HG03432 (cell line): Measurements from ENCODE around the gene DIS3L.
"Not testable (repeated sequence)": the region's sequence is repeated elsewhere in the genome, so short reads cannot be mapped to it uniquely, and the experiment has no call there.

Source experiments
- ATAC-seq: cut with Tn5 transposase; IDR thresholded peaks from one replicate; pipeline ENCODE4 v1.9.1; 2021; ENCODE audit warnings: mild to moderate bottlenecking, moderate library complexity; ENCODE audit not compliant: unreplicated experiment

The DIS3L gene

DNA sequence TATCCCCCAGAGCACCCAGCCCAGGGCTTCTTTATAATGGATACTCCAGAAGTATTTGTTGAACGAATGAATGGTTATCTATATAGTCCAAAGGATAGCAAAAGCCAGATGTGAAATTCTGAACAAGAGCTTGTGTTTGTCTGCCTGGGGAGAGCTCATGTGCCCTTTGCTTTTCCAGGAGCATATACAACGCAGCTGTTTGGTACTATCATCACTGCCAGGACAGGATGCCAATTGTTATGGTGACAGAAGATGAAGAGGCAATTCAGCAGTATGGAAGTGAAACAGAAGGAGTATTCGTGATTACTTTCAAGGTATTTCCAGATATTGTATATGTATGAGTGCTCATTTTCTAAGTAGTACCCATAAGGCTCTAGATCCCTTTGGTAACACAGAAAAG lies 15.2 kb downstream of the DIS3L start:
- no peak for ATAC-seq

DNA sequence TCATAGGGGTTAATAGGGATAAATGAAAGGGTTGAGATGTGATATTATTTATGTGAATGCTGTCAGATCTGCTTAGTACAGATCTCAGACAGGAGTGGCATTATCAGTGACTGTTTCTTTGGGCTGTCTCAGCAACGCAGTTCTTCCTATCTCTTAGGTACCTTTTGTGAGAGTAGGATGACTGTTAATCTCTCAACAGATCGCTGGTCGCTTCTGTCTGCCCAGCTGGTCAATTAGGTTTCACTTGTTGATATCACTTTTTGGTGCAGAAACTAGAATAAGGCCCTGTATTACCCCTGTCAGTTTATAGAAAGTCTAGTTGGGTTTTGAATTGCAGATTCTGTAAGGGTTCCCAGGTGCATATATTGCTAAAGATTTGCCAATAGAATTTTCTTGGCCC lies 16.5 kb downstream of the DIS3L start:
- ATAC-seq: no peak

DNA sequence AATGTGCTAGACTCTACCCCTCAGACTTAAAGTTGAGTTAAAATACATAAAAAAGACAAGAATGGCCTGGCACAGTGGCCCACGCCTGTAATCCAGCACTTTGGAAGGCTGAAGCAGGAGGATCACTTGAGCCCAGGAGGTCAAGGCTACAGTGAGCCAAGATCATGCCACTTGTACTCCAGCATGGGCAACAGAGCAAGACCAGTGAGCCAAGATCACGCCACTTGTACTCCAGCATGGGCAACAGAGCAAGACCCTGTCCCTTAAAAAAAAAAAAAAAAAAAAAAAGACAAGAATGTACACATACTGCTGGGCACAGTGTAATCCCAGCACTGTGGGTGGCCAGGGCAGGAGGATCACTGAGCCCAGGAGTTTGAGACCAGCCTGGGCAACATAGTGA lies 17.4 kb downstream of the DIS3L start:
- ATAC-seq: no peak

DNA sequence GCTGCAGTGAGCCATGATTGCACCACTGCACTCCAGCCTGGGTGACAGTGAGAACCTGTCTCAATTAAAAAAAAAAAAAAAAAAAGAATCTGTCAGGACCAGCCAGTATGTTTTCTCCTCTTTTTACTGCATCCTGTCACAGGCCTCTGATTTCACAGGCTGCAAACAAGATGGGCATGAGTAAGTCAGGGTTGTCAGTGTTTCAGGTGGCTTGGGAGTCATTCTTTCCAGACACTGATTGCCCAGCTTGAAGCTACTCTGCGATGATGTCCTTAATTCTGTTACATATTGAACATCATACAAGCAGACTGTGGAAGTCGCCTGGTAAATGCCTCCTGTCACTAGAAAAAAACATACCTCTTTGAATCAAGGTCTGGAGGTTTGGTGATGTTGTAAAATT lies 18.8 kb downstream of the DIS3L start:
- no peak for ATAC-seq

DNA sequence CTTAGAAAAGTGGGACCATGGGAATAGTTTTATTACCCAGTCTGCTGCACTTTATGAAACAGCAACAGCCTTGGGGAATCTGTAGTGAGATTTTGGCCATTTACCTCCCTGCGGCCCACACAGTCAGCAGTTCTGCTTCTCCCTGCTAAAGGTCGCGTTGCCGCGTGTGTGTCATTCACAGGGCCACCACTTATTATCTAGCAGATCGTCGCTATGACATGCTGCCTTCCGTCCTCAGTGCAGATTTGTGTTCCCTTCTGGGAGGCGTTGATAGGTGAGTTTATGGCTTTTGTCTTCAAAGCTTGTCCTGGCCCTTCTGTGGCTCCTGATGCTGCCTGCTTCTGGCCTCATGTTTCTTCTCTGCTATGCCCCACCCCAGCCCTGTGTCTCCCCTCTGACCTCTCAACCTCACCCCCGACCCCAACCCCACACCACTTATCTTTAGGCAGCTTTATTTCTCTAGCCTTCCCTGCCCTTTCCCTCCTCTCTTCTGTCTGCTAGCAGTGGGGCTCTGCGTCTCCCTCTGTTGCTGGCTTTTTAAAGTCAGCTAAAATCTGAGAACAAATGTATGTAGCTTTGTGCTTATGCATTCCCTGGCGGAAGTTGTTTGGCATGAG lies 30.1 kb downstream of the DIS3L start:
- no peak for ATAC-seq

DNA sequence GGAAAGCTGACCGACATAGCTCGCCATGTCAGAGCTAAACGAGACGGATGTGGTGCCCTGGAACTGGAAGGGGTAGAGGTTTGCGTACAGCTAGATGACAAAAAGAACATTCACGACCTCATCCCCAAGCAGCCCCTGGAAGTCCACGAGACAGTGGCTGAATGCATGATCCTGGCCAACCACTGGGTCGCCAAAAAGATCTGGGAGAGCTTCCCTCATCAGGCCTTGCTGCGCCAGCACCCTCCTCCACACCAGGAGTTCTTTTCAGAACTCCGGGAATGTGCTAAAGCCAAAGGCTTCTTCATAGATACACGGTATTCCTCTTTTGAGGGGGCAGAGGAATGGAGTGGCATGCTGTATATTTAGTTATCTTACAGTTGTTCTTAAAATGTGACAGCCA lies 32.7 kb downstream of the DIS3L start:
- no peak for ATAC-seq

DNA sequence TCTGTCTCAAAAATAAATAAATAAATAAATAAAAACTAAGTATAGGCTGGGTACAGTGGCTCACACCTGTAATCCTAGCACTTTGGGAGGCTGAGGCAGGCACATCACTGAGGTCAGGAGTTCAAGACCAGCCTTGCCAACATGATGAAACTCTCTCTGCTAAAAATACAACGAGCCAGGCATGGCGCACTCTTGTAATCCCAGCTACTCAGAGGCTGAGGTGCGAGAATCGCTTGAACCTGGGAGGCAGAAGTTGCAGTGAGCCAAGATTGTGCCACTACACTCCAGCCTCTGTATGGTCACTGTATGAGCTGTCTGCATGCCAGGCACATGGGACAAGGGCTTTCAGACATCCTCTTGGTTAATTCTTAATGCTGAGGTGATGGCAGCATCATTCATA lies 34.4 kb downstream of the DIS3L start:
- ATAC-seq: no peak

DNA sequence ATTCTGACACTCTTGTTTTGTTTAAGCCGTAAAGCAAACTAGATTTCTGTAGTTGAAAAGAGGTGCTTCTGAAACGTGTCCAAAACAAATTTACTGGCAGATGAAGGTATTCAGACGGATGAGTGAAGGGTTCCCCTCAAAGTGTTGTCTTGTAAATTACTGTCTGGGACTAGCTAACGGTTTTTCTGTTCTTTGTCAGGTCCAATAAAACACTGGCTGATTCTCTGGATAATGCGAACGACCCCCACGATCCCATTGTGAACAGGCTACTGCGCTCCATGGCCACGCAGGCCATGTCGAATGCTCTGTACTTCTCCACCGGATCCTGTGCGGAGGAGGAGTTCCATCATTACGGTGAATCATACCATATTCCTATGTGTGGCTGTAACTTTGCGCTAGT lies 35.4 kb downstream of the DIS3L start:
- no peak for ATAC-seq

DNA sequence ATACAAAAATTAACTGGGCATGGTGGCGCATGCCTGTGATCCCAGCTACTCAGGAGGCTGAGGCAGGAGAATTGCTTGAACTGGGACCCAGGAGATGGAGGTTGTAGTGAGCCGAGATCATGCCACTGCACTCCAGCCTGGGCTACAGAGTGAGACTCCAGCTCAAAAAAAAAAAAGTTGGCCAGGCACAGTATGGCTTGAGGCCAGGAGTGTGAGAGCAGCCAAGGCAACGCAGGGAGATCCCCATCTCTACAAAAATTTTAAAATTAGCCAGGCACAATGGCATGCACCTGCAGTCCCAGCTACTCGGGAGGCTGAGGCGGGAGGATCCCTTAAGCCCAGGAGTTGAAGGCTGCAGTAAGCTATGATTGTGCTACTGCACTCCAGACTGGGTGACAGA lies 55.2 kb downstream of the DIS3L start:
- ATAC-seq: not testable (repeated sequence)

DNA sequence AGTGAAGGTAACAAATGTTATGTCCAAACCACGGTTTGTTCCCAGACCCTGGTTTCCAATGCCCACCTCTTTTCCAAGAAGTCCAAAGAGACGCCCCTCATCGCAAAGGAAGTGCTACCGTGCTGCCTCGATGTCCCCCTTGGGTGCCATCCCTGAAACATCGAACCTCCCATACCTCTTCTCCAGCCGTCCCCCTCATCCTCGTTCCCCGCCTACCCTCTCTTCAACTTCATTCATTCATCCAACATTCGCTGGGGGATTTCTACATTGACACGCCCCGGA lies 62.6 kb downstream of the DIS3L start:
- no peak for ATAC-seq

DNA sequence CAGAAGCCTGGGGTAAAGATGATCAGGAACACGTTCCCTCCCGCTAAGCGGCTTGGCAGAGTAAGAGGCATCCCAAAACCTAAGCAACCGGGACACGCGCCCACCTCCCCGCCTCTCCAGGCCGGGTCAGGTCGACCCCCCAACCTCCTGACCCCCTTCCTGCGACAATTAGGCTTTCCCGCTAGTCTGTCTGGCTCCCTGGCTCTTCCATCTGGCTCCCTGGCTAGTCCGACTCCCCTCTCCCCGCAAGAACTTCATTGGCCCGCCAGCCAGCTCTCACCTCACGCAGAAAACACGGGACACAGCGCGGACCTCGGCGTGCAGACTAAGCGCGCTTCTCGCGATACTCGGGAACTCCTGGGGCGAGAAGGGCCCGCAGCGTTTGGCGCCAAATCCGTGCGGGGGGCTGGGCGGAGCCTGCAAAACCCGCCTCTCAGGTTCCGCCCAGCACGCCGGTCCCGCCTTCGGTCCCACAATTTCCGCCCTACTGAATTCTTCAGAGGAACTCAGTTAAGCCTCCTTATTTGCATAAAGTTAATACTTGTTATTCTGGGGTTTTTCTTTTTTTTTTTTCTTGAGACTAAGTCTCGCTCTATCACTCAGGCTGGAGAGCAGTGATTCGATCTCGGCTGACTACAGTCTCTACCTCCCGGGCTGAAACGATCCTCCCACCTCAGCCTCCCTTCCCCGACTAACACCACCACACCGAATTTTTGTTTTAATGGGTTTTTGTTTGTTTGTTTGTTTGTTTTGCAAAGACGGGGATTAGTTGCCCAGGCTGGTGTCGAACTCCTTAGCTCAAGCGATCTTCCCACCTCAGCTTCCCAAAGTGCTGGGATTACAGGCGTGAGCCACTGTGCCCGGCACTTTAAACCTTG lies 63.2 kb downstream of the DIS3L start, which contains the start of gene TIPIN:
TIPIN (minus strand) TSS at position 327 of the 878 bp plus-strand sequence. CDS start 3,738 bp downstream, outside the sequence.
- peak; percentile 93 for ATAC-seq

DNA sequence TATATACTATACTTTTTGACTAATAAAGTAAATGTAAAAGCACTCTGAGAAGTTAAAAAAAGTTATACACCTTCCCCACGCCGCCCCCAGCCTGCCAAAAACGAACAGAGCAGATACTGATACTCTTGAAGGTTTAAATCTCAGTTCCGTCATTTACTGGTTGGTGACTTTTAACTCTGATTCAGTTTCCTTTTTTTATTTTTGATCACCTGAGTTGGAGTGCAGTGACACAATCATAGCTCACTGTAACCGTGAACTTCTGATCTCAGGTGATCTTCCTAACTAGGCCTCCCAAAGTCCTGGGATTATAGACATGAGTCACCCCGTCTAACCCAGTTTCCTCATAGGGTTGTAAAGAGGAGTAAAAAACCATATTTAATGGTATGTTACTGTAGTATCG lies 66.4 kb downstream of the DIS3L start:
- no peak for ATAC-seq

DNA sequence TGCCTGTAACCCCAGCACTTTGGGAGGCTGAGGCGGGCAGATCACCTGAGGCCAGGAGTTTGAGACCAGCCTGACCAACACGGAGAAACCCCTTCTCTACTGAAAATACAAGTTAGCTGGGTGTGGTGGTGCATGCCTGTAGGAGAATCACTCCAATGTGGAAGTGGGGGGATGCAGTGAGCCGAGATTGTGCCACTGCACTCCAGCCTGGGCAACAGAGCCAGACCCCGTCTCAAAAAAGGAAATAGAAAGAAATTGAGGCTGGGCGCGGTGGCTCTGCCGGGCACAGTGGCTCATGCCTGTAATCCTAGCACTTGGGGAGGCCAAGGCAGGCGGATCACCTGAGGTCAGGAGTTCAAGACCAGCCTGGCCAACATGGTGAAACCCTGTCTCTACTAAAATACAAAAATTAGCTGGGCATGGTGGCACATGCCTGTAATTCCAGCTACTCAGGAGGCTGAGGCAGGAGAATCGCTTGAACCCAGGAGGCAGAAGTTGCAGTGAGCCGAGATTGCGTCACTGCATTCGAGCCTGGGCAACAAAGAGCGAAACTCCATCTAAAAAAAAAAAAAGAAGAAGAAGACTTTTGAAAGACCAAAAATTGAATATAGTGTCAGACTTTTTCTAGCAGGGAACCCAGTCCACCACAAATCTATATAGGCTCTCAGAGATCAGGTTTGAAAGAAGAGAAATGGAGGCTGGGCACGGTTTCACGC lies 68.5 kb downstream of the DIS3L start:
- not testable (repeated sequence) for ATAC-seq

DNA sequence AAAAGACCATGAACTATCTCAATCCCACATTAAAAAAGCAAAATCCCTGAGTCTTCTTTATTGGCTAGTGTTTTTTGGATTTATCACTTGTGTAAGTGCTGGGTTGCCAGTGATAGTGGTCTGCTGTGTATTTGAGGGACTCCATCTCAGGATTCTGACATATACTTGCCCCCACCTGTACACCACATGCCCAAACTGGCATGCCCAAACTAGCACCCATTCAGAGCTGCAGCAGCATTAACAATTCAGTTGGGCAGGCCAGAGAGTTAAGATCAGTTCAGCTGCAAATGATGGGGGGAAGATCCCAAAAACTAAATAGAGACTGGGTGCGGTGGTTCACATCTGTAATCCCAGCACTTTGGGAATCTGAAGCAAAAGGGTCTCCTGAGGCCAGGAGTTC lies 69.4 kb downstream of the DIS3L start:
- no peak for ATAC-seq

DNA sequence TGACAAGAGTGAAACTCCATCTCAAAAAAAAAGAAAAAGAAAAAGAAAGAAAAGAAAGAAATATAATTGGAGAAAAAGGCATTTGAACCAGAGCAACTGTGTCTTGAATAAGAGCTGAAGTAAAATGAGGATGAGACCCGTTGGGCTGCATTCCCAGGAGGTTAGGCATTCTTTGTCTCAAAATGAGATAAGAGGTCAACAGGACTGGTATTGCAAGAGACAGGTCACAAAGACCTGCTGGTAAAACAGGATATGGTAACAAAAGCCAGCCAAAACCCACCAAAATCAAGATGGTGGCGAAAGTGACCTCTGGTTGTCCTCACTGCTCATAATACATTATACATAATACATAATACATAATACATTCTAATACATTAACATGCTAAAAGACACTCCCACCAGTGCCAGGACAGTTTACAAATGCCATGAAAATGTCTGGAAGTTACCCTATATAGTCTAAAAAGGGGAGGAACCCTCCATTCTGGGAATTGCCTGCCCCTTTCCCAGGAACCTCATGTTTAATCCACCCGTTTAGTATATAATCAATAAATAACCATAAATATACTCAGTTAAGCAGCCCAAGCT lies 71.7 kb downstream of the DIS3L start:
- no peak for ATAC-seq

DNA sequence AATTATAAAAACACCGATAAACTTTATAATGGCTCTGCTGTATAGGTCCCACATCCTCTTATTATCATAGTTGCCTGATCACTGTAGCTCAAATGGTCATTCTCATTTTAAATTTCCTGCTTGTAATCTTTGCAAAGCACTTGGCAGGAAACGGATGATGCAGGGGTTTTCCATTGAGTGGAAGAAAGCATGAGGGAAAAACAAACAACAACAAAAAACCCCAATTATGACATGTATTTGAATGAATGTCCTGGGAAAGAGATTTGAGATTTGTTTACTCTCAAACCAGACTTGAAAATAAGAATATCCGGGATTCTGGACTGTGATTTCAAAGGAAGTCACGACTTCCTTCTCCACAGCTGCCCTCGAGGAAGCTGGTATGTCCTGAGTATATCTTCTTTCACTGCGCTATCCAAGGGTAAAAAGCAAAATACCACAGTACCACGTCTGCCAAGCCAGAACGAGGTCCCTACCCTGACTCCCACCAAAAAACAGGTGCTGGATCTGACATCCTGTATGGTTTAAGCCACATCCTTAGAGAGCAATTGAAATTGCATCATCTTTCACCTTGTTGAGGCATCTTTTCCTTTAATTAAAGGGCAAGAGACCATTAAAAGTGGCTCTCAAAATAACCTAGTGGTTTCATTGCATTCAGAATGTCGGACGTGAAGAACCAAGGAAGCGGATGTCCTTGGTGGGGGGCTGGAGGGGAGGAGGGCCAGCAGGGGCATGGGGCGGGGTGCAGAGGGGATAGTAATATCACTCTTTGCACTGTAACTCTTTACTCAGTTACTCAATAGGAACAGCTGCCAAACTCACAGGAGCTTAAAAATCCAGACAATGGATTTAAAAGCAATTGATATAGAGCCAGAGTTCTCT lies 76.6 kb downstream of the DIS3L start:
- ATAC-seq: no peak

DNA sequence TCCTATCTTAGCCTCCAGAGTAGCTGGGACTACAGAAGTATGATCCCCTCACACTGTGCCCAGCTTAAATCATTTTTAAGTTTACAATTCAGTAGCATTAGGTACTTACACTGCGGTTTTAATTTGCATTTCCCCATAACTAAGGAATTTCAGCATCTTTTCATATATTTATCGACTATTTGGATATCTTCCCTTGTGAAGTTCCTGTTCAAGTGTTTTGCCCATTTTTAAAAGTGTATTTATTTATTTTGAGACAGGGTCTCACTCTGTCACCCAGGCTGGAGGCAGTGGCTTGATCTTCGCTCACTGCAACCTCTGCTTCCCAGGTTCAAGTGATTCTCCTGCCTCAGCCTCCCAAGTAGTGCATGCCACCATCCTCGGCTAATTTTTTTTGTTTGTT lies 80.8 kb downstream of the DIS3L start:
- ATAC-seq: no peak

DNA sequence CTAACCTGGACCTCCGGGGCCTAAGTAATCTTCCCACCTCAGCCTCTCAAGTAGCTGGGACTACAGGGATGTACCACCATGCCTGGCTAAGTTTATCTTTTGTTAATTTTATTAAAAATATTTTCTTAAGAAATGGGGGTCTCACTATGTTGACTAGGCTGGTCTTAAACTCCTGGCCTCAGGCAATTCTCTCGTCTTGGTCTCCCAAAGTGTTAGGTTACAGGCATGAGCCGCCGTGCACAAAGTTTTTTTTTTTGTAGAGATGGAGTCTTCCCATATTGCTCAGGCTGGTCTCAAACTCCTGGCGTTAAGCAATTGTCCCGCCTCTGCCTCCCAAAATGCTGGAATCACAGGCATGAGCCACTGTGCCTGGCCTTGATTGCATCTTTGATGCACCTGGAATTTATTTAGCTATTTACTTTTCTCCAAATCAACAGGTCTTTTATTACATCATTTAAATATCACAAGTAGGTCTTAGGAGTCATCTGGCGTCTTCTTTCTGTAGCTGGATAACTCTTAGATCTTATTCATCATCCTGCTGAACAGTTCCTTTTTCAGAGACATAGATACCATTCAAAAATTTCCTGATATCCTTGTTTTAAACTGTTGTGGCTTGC lies 85.6 kb downstream of the DIS3L start:
- no peak for ATAC-seq

DNA sequence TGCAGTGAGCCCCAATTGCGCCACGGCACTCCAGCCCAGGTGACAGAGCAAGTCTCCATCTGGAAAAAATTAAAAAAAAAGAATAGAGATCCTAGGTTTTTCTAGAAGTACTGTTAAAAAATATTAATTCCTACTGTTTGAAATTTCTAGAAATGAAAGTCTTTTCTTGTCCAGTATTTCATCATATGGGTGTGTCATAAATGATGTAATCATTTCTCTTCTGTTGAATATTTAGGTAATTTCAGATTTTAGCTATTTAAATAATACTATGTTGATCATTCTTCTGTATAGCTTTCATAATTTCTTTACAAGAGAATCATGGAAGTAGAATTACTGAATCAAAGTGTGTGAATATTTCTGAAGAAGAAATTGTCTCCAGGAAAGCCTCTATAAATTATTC lies 88.0 kb downstream of the DIS3L start:
- ATAC-seq: not testable (repeated sequence)
